Stimulated activated CD4-positive, alpha-beta T cell treated with anti-CD3 and anti-CD28 coated beads, Interleukin-4, amount 100 ng/mL, for 1 hour (primary cell): ENCODE data around the gene GSK3B.
"Not testable (repeated sequence)": the region's sequence is repeated elsewhere in the genome, so short reads cannot be mapped to it uniquely, and the experiment has no call there.

Source experiments
- DNase-seq: peaks from one replicate; pipeline ENCODE4 v3.0.0-alpha.2; 2020

The GSK3B gene

DNA sequence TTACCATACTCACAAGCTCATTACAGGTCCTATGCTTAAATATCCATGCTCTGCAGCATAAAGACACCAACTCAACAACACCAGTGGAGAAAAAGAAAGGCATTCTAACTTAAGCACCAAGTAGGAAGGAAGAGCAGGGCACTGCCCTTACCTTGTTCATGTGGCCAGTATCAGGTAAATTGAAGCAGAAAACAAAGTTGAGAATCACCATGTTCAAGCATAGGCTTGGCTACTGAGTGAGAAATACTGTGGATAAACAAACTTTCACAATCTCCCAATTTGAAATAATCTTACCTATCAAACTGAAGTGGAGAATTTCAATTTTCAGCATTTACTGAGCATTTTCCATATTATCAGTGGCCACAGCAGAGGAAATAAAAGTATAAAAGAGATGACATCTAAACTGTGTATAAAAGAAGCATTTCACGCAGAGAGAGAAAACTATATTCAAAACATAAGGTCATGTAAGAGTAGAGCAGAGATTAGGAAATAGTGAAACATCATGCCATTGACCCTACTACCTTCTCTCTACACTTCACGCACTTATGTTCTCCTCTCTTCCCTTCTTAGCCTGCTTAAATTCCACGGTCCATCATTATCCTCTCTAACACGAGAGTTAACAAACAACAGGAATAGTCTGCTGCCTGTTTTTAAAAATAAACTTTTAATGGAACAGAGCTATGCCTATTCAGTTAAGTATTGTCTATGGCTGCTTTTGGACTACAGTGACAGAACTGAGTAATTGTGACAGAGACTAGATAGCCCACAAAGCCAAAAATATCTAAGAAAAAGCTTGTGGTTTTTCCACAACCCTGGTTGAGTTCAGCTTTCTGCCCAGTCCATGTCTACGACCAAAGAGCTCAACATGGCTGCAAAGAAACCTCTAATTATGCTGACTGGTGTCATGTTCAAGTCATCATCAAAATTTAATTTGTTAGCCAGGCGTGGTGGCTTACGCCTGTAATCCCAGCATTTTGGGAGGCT, 169.8 kb downstream of the GSK3B start:
- no peak for DNase-seq

DNA sequence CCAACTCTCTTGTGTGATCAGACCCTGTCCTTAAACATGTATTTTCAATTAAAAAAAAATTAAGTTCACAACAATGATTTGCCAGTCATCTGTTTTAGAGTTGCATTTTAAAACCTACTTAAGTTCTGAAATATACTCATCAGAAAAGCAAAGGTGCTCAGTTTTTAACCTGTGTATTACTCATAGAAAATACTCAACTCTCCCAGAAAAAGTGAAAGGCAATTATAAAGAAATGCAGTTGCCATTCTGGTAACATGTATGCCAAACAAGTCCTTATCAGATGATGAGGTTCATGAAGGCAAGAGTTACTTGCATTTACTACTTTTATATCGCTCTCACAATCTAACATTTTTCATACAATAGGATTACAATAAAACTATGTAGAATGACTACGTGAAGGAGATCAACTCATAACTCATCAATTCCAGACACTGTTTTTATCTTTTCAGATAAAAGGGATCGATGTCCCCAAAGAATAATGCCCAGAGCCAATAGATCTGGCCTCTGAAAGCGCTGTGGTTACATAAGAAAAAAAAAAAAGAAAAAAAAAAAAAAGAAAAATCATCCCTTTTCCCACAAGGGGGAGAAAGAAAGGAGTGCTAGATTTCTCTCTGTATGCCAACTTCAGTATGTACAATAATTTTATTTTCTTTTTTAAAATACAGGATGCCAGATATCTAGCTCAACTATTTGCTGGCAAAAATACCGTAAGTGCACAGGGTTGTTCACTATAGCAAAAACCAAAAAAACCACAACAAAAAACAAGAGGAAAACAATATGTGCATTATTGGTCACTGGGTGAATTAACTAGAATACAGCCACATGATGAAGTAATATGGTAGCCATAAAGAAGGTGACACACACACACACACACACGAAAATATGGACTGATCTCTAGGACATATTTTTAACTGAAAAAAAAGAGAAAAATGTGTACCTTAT, 175.0 kb downstream of the GSK3B start:
- no peak for DNase-seq

- DNase-seq: no peak
Measured at GRCh38 chr3:119913021-119913420, 181.2 kb downstream of the GSK3B start.

GRCh38 chr3:119912220-119912619, 182.0 kb downstream of the GSK3B start:
- no peak for DNase-seq

DNA sequence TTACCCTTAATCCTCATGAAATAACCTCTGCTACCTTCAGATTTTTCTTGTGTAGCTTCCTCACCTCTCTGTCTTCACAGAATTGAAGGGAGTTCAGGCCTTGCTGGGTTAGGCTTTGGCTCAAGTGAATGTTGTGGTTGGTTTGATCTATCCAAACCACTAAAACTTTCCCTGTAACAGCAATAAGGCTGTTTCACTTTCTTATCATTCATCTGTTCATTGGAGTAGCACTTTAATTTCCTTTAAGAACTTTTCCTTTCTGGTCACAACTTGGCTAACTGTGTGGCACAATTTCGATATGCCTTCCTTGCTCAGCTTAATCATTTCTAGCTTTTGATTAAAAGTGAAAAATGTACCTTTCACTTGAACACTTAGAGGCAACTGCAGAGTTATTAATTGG, 182.5 kb downstream of the GSK3B start:
- no peak for DNase-seq

- no peak for DNase-seq
Measured at GRCh38 chr3:119902061-119902460, 192.2 kb downstream of the GSK3B start.

DNA sequence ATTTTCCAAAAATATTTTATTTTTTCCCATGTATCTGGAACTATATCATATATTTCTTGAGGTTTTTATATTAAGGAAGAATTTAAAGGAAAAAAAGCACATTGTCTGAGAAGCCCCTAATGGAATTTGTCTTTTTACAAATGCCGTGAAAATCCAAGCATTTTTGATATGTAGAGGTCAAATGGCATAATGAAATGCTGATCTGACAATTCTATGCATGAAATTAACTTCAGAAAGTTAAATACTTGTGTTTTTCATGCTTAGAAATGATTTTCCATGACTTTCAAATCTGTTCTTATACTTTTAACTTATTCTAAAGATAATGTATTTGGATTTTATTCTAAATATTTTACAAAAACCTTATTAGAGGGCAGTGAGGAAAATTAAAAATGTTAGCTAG, 193.1 kb downstream of the GSK3B start:
- DNase-seq: no peak

GRCh38 chr3:119899192-119899511, 195.1 kb downstream of the GSK3B start:
- DNase-seq: no peak

GRCh38 chr3:119898478-119899191, 195.6 kb downstream of the GSK3B start:
- no peak for DNase-seq

- DNase-seq: no peak
Measured at GRCh38 chr3:119894195-119894594, 200.1 kb downstream of the GSK3B start.

- no peak for DNase-seq
Measured at GRCh38 chr3:119893769-119894168, 200.5 kb downstream of the GSK3B start.

DNA sequence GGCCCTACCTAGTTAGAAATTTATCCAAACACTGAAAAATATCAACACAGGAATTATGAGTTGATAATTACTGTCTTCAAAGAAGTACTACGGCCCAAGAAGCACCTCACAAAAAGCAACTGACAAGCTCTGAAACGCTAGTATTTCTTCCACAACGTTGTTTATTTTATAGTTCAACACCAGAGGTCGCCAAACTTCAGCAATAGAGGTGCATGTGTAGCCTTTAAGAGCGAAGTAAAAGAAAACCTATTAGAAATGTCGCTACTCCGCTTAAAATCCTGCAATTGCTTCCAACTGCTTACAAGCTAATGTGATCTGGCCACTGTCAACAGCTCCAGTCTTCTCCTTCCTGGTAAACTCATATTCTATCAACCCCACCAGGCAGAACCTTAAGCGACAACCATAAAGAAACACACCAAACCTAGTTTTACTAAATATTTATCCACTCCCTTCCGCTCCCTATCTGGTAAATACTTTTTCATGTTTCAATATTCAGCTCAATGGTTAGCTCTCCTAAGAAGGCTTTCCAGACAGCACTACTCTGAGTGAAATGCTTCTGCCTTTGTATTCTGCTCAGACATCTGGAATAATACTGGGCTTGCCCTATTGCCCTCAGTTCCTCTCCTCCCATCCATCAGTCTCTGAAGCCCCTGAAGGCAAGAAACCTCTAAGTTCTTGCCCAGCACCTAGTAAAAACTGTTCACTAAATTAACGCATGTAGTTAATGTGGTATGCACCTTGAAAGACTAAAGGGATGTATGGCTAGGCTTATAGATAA, 202.1 kb downstream of the GSK3B start:
- DNase-seq: peak; percentile 8

DNA sequence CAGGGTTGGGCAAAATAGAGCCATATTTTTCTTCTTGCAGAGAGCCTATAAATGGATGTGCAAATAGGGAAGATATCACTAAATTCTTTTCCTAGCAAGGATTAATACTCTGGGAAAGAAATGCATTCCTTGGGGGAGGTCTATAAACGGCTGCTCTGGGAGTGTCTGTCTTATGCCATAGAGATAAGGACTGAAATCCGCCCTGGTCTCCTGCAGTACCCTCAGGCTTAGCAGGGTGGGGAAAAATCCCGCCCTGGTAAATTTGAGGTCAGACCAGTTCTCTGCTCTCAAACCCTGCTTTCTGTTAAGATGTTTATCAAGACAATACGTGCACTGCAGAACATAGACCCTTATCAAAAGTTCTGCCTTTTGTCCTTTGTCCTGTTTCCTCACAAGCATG, 205.6 kb downstream of the GSK3B start:
- not testable (repeated sequence) for DNase-seq

GRCh38 chr3:119885746-119886530, 208.3 kb downstream of the GSK3B start:
- DNase-seq: no peak

DNA sequence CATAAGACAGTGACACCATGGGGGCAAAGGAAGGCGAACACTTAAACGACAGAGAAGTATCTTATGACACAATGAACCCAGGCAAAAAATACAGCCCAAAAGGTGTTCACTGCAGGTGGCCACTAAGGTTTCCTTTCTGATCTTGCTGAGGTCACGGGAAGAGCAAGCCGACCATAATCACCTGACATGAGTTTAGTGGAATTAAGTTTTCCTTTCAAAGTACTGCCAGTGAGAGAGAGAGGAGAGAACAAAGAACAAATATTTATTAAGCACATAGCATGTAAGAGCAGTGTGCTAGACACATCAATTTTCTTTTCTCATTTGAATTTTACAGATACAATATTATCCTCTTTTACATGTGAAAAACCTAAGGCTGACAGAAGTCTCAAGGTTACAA, 210.1 kb downstream of the GSK3B start:
- DNase-seq: no peak

DNA sequence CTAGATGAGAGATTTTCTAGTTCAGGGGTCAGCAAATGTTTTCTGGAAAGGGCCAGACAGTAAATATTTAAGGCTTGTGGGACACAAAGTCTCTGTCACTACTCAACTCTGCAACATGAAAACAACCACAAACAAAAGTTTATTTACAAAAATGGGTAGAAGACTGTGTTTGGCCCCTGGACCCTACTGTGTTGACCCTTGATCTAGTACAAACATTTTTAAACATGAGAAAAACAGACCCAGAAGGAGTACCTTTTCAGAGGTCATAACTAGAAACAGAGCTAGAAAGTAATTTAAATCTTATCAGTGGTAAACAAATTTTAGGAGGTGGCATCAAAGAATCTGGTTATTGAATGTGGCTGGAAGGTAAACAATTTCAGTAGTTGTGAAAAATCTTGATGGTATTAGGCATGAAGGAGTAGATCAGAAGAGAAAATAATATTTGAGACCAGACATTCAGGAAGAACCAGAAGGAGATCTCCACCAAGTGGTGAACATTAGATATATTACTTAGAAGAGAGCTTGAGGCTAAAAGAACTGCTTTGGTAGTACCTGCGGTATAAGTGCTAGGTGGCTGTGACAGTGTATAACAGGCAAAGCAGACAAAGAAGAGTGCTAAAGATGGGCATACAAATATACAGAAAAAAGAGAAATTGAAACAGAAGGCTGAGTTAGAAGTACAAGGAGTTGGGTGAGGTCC, 210.6 kb downstream of the GSK3B start:
- no peak for DNase-seq

- no peak for DNase-seq
Measured at GRCh38 chr3:119880966-119881365, 213.3 kb downstream of the GSK3B start.

- no peak for DNase-seq
Measured at GRCh38 chr3:119873646-119874045, 220.6 kb downstream of the GSK3B start.

DNA sequence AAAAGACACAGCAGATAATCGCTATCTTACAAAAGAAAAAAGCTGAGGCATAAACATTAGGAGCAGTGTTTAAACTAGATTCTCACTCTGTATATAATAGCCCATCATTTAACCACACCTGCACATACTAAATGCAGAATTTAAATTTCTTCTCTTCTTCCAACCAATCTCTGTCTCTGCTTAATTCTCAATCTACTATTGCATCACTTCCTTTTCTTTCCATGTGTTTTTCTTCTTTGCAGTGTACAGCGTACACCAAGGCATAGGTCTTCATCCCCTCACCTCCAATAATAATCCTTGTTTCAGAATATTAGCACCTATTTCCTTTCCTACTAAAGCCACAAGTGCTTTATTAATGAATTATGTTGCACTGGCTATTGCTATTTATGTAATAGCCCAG, 221.5 kb downstream of the GSK3B start:
- no peak for DNase-seq

DNA sequence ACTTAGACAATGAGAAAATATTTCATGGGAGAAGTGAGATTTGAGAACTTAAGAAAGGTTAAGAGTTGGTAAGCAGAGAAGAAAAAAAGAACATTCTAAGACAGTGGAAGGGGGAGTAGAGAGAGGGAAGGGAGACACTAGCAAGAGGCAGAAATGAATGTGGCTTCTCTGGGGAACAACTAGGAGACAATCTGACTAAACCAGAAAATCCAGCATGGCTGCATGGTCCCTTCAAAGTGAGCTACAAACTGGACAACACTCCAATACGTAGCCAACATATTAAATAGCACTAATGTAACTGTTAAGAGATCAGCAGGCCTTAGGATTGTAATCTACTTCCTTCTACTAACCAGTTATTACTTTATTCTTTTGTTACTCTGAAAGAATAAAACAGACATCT, 222.7 kb downstream of the GSK3B start:
- DNase-seq: no peak

DNA sequence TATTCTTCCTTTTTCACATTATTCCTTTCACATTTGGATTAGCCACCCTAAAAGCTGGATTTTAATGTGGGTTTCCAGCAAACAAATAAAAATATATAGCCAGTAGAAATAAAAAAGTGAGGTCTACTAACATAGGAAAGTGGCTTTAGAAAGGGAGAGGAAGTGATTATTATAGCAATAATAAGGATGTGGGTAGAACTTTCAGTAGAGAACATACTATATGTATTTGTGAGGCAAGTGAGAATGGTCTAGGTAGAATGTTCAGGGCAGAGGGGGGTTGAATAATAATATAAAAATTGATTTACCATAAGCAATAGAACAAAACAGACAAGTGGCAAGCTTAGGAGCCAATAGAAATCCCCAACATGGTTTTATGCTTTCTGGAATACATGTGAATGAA, 223.7 kb downstream of the GSK3B start:
- DNase-seq: no peak
